Measurements from ENCODE around the gene CXCL13.
A peak's percentile ranks its signal among the peaks of the same experiment; 100 is the strongest.
"Not testable (repeated sequence)": the region's sequence is repeated elsewhere in the genome, so short reads cannot be mapped to it uniquely, and the experiment has no call there.

CXCL13 gene, protein sequence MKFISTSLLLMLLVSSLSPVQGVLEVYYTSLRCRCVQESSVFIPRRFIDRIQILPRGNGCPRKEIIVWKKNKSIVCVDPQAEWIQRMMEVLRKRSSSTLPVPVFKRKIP

DNA sequence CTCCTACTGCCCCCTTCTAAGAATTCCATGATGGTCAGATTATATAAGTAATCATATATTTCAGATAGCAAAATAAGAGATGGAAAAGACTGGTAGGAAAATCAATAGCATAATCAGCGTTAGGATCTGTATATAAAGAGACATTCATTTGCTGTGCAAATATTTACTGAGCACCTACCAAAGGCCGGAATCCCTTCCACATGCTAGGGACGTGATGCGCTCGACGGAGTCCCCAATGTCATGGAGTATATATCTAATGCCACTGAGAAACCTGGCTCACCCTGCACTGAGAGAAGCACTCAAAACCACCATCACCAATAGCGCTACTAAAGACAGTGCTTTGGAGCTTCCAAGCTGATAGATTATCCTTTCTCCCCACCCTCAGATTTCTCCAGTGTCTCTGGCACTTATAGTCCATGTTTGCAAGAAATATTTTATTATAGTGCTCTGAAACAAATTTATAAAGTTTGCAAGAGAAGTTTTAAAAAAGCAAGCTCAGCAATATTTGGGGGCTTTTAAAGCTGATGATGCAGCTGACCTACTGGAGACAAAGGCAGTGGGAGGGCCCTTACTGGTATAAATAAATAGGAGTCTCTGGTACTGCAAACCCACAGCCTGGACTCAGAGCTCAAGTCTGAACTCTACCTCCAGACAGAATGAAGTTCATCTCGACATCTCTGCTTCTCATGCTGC is at the start of gene CXCL13:
CXCL13 (plus strand) TSS at position 611 of the 693 bp plus-strand sequence; CDS start at position 657, 46 bp downstream.
- no peak for DNase-seq

DNA sequence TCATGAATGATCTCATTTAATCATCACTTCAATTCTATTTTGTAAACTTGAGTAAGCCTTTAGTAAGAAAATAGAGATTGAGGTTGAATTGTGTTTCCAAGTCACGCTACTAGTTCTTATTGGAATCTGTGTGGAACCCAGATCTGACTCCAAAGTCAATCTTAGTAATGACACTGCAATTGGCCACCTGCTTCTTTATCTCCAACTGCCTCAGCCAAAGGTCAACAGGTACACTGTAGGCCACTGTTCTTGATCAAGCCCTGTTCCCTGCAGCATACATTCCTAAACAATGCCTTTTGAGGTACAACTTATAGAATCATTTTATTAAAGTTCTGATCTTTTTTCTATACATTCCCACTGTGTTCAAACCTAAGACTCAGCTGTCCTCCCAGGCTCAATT is 45.5 kb upstream of the CXCL13 start:
- DNase-seq: no peak

DNA sequence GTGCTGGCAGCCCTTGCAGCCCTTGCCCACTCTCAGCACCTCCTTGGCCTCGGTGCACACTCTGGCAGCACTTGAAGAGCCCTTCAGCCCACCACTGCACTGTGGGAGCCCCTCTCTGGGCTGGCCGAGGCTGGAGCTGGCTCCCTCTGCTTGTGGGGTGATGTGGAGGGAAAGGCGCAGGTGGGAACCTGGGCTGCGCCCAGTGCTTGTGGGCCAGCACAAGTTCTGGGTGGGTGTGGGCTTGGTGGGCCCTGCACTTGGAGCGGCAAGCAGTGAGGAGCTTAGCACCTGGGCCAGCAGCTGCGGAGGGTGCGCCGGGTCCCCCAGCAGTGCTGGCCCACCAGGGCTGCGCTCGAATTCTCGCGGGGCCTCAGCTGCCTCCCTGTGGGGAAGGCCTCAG is 43.9 kb upstream of the CXCL13 start:
- DNase-seq: not testable (repeated sequence)

DNA sequence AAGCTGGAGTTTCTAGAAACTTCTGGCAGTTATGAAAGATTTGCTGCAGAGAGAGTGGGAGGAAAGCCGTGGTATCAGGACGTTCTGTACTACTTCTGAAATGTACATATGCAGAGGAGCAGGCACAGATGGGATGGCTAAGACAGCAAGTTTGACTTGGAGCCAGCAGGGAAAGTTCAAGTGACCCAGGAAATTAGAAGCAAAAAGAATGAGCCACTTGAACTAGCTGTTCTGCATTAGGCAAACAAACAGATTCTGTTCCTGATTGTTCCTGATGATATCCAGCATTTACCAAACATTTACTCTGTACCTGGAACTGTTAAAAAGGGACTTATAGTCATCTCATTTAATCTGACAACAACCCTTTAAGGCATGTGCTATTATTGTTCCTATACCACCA is 41.4 kb upstream of the CXCL13 start:
- no peak for DNase-seq

DNA sequence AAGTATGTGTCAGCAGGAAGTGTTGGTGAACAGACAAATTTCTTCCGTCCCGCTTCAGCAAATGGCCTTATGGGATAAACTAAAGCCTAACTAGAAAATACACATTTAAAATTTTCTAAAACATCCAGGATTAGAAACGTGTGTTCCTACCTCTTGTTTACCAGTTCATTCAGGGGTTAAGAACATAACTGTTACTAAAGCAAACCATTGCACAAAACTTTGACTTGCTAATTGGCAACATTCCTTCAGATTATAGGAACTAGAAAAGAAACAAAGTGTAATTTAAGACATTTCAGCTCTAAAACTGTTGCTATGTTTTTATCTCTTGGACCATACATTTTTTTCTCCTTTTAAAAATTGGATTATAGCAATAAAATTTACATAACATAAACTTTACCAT is 39.5 kb upstream of the CXCL13 start:
- no peak for DNase-seq

DNA sequence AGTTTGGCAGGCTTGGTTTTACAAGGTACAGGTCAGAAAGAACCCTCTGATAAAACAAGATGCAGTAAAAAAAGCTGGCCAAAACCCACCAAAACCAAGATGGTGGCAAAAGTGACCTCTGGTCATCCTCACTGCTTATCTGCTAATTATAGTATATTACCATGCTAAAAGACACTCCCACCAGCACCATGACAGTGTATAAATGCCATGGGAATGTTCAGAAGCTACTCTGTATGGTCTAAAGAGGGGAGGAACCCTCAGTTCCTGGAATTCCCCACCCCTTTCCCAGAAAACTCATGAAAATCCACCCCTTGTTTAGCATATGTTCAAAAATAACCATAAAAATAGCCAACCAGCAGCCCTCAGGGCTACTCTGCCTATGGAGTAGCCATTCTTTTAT is 38.1 kb upstream of the CXCL13 start:
- DNase-seq: no peak

DNA sequence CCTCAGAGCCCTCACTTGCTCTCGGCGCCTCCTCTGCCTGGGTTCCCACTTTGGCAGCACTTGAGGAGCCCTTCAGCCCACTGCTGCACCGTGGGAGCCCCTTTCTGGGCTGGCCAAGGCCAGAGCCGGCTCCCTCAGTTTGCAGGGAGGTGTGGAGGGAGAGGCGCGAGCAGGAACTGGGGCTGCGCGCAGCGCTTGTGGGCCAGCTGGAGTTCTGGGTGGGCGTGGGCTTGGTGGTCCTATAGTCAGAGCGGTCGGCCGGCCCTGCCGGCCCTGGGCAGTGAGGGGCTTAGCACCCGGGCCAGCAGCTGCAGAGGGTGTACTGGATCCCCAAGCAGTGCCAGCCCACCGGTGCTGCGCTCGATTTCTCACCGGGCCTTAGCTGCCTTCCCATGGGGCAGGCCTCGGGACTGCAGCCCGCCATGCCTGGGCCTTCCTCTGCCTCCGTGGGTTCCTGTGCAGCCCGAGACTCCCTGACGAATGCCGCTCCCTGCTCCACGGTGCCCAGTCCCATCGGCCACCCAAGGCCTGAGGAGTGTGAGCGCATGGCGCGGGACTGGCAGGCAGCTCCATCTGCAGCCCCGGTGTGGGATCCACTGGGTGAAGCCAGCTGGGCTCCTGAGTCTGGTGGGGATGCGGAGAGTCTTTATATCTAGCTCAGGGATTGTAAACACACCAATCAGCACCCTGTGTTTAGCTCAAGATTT is 35.0 kb upstream of the CXCL13 start:
- not testable (repeated sequence) for DNase-seq

DNA sequence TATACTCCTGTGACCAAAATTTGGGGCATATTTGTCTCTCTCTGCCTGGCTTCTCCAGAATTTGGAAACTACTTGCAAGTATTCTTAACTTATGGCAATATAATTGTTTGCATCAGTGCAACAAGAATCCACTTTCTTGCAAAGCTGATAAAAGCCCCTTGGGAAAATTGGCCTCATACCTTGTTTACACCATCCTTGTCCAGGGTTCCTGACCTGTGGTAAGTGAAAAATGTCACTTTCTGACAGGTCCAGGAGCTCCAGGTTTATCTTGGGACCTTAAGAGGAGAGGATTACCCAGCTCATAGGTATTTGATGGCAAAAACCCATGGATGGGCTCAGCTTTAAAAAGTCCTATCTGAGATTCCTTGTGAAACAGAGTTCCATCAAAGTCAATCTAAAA is 29.3 kb upstream of the CXCL13 start:
- DNase-seq: no peak

DNA sequence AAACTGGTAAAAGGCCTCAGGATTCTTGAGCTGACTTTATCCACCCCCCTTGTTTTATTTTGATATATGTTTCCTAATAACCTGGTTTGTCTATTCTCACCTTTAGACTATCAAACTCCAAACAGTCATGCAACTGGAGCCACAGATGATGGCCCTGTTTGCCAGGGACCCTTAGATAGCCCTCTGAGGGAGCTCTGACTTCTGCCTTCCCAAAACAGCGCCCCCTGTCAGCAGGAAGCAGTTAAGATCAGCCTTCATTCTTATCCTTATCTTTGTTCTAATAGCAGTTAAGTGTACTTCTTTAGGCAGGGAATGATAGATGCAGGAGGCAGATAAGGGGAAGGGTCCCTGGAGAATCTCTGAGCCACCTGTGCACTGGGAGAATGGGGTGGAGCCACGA is 27.5 kb upstream of the CXCL13 start:
- no peak for DNase-seq

DNA sequence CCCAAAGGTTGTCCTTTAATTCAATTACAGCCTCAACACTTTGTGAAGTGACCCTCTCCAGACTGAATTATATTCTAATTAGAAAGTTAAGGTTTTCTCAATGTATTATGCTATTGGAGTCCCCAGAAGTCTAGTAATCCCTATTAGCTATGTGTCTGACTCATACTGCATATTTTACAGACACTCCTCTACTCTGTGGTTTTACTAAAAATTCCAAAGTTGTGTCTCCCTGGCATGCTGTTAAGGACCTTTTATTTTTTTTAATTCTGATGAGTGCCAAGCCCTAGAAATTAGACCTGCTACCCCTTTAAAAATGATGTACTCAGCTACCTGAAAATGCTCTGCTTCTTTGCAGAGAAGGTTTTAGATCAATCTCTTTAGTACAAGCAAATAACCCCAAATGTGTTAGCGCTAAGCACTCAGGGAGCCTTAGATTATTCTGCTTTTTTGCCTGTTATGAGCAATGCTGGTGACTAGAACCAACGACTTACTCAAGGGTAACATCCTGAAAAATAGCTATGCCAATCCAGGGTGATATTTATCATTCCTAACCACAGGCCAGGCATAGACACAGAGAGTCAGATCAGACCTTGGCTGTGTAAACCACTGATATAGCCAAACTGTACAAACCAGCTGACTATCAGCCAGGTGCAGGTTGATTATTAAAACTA is 26.1 kb upstream of the CXCL13 start:
- DNase-seq: no peak

DNA sequence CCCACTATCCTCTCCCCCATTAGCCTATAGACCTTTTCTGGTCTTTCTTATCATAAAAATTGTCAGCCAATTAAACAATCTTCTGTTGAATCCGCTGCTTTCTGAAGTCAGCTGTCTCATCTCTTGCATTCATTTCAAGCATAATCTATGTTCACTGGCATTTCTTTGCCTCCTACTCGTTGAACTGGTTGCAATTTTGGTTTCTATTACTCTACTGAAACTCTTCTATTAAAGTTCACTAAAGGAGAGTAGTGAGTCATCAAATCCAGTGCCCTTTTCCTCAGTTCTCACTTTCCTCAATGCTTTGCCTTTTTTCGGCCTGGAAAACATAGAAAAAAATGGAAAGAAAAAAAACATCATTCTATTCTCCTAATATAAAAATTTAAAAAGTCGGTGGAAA is 23.9 kb upstream of the CXCL13 start:
- DNase-seq: no peak

DNA sequence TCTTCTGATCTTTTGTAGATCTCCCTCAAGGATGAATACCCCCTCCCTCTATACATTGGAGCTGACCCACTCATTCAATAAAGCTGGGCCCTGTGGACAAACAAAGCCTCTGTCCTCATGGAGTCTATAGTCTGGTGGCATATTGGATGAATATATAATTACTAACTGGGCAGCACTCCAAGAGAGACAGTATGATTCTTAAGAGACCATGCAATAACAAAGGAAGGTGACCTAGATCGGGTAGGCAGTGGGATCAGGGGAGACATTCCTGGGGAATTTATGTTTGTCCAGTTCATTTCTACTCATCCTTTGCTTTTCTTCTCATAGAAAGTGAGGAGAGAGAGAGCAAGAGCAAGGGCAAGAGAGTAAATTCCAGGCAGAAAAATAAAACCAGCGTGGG is 23.5 kb upstream of the CXCL13 start:
- DNase-seq: no peak

DNA sequence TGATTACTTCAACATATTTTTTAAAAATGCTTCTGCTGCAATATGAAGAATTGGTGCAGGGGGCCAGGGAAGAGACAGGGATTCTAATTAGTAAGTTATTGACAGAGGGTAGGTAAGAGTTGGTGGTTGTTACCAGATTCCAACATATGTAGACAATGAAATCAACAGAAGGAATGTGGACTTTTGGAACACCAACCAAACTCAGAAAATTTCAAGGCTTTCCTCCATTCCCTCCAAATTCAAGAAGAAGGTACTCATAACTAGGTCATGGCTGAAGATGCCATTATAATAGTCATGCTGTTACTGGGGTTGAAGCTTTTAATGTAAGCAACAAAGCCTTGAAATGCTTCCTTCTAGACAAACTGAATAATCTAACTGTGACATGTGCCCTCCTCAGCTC is 22.9 kb upstream of the CXCL13 start:
- no peak for DNase-seq

DNA sequence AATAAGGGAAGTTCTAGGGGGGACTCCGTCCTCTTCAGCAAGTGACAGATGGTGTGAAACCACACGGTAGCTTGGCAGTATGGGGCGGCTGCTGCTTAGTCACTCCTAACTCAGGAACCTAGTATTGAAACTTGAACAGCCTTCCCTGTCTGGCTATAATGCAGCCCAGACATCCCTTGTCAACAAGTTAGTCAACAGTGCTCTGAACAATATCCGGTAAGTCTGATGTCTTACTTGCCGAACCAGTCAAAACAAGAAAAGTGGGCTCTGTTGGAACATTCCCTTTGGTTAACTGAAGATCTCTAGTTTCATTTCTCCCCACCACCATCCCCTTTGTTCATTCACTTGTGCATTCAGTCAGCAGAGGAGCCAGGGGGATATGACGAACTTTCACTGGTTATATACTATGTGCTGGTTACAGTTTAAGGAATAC is 18.7 kb upstream of the CXCL13 start:
- peak; percentile 78 for DNase-seq

DNA sequence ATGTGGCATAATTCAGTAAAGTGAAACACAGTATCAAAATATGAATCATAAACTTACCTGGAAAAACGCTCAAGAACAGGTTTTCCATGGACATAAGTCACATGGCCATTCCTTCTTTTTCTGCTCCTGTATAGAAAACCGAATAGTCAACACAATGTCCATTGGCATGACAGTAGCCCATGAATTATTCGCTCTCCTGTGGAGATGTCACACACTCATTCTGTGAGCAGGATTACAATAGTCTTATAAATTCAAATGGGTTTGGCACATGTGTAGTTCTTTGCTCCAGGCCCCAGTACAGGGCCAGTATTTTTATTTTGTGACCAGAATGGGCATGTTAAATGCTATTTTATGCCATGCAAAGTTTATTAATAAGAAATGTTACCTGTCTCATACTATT is 15.1 kb upstream of the CXCL13 start:
- no peak for DNase-seq

DNA sequence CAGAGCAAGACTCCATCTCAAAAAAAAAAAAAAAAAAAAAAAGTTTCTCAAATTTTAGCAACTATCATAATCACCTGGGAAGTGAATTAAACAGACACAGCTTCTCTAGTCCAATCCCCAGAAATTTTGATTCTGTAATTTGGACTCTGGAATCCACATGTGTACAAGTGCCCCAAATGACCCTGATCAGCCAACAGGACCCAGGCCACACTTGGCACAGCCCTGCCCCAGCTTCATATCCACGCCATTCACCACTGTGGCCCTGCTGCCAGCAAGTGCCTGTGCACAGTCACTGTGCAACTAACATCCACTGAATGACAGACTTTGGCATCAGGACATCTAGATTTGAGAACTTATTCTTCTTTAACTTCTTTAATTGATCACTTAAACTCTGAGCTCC is 14.1 kb upstream of the CXCL13 start:
- DNase-seq: no peak

DNA sequence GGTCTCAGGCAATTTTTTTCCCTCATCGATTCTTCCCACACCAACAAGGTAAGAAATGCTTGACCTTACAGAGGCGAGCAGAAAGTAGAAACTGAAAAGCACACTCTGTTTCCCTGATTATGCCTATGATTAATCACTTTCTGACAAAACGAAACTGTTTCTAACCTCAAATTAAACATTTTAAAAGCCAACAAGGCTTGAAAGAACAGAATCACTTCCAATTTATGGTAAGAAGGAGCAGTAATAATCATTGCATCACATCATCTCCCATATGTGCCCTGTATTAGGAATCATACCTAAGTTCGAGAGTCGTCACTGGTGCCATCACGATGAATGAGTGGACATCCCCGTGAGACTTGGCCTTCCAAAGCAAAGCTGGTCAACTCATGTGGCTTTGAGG is 12.5 kb upstream of the CXCL13 start:
- DNase-seq: no peak

DNA sequence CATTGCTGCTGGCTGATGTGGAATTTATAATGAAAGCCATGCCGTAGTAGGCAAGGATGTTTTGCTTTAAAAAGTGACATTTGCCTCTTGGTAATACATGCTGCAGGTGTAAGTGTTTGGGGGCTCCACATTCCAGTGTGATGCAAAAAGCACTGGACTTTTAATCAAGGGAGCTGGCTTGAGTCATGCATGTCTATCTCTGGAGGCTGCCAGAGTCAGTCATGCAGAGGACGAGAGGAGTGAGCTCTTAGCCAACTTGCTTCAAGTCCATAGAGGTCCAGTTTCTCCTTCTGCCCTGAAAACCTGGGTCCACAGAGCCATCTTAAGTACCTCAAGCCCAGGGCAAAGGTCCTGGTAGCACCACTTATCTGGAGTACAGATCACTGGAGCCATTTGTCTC is 11.6 kb upstream of the CXCL13 start:
- DNase-seq: no peak

DNA sequence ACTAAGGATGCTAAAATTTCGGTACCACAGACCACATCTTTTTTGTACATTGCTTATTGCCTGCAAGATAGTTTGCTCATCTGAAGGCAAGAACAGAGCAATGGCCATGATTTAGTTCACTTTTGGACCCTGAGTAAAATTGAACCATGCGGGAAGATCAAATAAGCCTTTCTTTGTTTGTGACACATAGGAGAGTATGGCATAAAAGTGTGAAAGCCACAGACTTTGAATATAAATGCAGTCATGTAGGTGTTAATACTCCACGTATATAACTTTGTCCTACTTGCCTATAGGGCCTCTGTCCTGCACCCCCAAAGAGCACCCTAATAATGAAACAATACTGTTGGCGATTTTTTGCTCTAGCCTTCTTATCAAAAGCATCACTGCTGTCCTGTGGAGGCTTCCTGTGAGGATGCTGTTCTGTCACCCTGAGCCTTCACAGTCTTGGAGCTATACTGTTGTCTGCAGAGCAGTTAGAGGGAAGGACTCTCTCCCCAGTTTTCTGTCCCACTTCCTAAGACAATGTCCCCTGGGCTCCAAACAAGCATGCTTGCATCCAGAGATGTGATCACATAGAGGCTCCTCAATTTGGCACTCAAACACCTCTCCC is 10.2 kb upstream of the CXCL13 start:
- DNase-seq: no peak

DNA sequence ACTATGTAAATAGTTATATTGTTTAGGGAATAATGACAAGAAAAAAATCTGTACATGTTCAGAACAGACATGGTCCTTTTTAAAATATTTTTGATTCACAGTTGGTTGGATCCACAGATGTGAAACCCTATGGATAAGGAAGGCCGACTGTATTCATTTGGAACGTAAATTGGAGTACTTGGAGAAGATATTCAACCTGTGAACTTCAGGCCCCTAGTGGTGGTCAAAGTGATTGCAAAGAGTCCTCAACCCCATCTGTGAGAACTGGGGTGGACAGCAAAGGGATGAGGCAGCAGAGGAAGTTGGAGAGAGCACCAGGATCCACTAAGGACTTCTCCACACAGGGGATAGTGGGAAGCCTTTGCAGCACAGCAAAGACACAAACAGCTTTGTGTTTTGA is 6.2 kb upstream of the CXCL13 start:
- DNase-seq: no peak

DNA sequence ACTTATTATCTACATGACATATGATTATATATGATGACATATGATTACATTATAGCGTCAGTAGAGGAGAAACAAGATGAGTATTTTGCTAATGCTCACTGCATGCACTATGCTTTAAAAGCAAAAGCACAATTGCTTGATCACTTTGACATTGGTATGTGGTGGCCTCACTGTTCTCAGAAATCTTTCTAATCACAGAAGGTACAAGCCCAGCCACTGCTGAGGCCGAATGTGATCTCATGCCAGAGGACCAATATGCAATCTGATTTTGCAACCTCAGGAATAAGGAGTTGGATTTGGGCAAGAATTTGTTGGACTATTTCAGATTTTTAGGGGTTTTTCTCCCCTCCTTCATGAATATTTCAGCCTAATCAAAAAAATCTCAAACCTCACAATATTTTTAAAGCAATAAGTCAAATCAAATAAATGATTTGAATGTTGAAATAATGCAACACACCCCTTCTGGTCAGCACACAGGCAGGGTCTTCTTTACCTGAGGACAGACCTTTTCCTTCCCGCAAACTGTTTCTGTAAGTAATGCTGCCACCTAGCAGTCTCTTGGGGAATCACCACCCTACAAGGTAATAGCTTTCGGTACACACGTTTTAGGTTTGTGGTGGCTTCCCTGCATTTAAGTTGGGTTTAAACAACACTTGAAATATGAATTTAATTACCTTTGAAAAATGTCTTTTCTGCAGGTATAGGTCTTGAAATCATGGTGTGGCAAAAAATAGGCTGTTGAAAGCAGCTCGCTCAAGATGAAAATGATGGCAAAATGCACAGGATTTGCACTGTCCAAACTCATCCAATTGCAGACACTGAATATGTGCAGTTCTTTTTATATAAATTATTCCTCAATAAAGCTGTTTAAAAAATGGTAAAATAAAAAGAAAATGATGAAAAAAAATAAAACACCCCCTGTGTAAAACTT is 4.8 kb upstream of the CXCL13 start:
- no peak for DNase-seq

DNA sequence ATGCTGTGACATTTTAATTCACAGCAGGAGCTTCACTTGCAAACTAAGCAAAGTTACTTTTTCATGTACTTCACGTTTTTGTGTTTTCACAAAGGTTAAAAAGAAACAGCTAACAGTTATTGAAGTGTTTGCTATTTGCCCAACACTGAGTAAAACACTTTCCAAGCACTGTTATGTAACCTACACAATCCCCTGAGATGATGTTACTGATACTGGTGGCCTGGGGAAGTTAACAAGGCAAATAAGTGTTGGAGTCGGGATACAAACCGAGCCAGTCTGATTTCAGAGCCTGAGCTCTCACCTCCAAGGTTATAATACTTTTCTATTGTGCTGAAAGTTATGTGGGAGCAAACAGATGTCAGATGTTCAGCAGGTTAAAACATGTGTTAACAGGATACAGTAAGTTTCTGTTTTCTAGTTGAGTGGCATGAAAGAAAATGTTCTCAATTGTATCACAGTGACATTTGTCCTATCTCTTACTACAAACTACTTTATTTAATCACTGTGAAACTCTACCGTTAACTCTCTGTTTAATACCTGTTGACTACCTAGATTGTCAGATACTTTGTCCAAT is 3.9 kb upstream of the CXCL13 start:
- no peak for DNase-seq

Data from activated effector memory CD4-positive, alpha-beta T cell treated with anti-CD3 and anti-CD28 coated beads, Interleukin-2, amount 50 U/mL, for 16 hours (primary cell).